Kidney (tissue), 14 donors: ENCODE results near the gene EVI5L. TPM values are rescaled to one million over a fixed set of nuclear protein-coding genes. Genes with fewer than 3 reads are reported as not detected.

Source experiments
- DNase-seq, 5 donors: peaks; one replicate each; pipeline ENCODE4 v3.0.0-alpha.2; 2013 to 2020
- FAIRE-seq: peaks from 2 replicates; lab custom pipeline; 2012; peaks lifted over from hg19 to GRCh38; lab: Jason Lieb, UNC
- H3K27ac ChIP-seq, 2 donors: one replicate each; pipeline ENCODE4 v1.7.0; 2013; ENCODE audit warnings: low read depth in 2 of 2, low read length in 2 of 2, inconsistent platforms in 1 of 2
- H3K27me3 ChIP-seq: one replicate; pipeline ENCODE4 v1.7.1; 2013; ENCODE audit warnings: low read length, inconsistent platforms; ENCODE audit not compliant: control insufficient read depth, insufficient read depth
- H3K36me3 ChIP-seq, 3 donors: one replicate each; pipeline versions ENCODE4 v1.7.0 to v1.7.1; 2013; ENCODE audit warnings: low read length in 3 of 3, control low read depth in 1 of 3, inconsistent platforms in 1 of 3; ENCODE audit not compliant: insufficient read depth in 3 of 3, control insufficient read depth in 2 of 3
- H3K4me1 ChIP-seq, 3 donors: one replicate each; pipeline versions ENCODE4 v1.7.0 to v1.7.1; 2013; ENCODE audit warnings: low read length in 3 of 3, inconsistent platforms in 1 of 3, low read depth in 1 of 3; ENCODE audit not compliant: control insufficient read depth in 2 of 3, insufficient read depth in 2 of 3
- H3K4me3 ChIP-seq, 3 donors: one replicate each; pipeline versions ENCODE4 v1.7.0 to v1.8.1; 2013; ENCODE audit warnings: low read length in 3 of 3, control low read depth in 1 of 3, inconsistent platforms in 1 of 3
- H3K9ac ChIP-seq, 3 donors: one replicate each; pipeline versions ENCODE4 v1.7.0 to v1.7.1; 2013; ENCODE audit warnings: low read length in 3 of 3, control low read depth in 1 of 3, inconsistent platforms in 1 of 3
- H3K9me3 ChIP-seq, 3 donors: one replicate each; pipeline versions ENCODE4 v1.7.0 to v1.7.1; 2013; ENCODE audit warnings: low read length in 3 of 3, control low read depth in 1 of 3, inconsistent platforms in 1 of 3; ENCODE audit not compliant: control insufficient read depth in 2 of 3, insufficient read depth in 1 of 3
- intact Hi-C: fragments of 100-400 bp; cut with DNase I; formaldehyde crosslinking; loops from one replicate; pipeline ENCODE4 v1.11.1; 2022
- polyA plus RNA-seq: library from polyadenylated mRNA; stranded (reverse); fragments of 350-450 nt; fragmentation: Illumina TruSeq; extraction: RNeasy Lipid Tissue Mini Kit (QIAGEN cat#74804); gene quantifications from one replicate; pipeline ENCODE4 v1.2.3, GENCODE V29; 2014; ENCODE audit warnings: low read depth, low replicate concordance; ENCODE audit not compliant: insufficient read depth
- total RNA-seq: library from RNA; stranded (reverse); fragmentation: NEBNext Ultra II Directional; extraction: Animal tissue kit (Norgen Biotek cat#: 25700); gene quantifications from one replicate; pipeline ENCODE4 v1.2.1, GENCODE V29; 2021
- TF ChIP-seq, protein P1 (sequence below): IDR thresholded peaks from 3 replicates; pipeline ENCODE4 v1.5.1; 2012; ENCODE audit warnings: mild to moderate bottlenecking, moderate library complexity, borderline replicate concordance; ENCODE audit not compliant: insufficient read depth; ENCODE audit errors: extremely low read depth
- donor health status: control.
- donor health status: control.
- donor health status: control.
- donor health status: control.
- donor health status: control.
- donor health status: DM: yes; HTN: yes; CAD: no.
- donor health status: Normal renal cell carcinoma (clear cell type).

EVI5L gene
- total and polyA plus RNA-seq, 2 donors from 2014 or later, result 14.5 to 15.9 TPM

DNA sequence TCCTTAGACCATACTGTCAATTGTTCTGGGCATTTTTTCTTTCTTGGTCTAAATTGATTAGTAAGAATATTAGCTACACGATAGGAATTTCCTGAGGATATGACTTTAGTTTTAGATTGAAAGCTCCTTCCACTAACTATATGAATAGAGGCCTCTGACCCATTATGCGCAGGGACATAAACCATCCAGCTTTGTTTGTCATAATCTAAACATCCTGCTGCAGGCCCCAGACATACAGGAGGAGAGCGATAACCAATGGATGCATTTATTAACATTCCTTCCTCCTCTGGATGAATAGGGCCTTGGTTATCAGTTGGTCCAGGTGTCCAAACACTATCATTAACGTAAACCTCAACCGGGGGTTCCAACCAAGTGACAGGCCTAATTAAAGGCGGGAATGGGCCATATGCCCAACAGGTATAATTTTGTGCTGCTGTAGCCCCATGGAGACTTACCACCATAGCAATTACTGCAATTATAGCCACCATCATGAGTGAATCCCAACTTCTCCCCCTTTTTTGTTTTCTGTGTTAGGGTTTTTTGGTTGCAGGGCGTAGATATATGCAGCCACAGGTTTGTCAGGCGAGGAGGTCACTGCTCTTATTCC lies 34.4 kb upstream of the EVI5L start:
- H3K9me3 ChIP-seq, result no peaks in the 10 kb centered on the region
- TF ChIP-seq, protein P1, sequence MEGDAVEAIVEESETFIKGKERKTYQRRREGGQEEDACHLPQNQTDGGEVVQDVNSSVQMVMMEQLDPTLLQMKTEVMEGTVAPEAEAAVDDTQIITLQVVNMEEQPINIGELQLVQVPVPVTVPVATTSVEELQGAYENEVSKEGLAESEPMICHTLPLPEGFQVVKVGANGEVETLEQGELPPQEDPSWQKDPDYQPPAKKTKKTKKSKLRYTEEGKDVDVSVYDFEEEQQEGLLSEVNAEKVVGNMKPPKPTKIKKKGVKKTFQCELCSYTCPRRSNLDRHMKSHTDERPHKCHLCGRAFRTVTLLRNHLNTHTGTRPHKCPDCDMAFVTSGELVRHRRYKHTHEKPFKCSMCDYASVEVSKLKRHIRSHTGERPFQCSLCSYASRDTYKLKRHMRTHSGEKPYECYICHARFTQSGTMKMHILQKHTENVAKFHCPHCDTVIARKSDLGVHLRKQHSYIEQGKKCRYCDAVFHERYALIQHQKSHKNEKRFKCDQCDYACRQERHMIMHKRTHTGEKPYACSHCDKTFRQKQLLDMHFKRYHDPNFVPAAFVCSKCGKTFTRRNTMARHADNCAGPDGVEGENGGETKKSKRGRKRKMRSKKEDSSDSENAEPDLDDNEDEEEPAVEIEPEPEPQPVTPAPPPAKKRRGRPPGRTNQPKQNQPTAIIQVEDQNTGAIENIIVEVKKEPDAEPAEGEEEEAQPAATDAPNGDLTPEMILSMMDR, result no peak
- no peaks in the 10 kb centered on the region for H3K36me3 ChIP-seq
- no peaks in the 10 kb centered on the region for H3K4me1 ChIP-seq
- DNase-seq (no peak), FAIRE-seq (no peak)
- H3K4me3 ChIP-seq, result no peak overlapping the region
- no peak overlapping the region for H3K9ac ChIP-seq
- no peak overlapping the region for H3K27ac ChIP-seq
- intact Hi-C loops, result no loop called here
- H3K27me3 ChIP-seq, result no peaks in the 10 kb centered on the region

DNA sequence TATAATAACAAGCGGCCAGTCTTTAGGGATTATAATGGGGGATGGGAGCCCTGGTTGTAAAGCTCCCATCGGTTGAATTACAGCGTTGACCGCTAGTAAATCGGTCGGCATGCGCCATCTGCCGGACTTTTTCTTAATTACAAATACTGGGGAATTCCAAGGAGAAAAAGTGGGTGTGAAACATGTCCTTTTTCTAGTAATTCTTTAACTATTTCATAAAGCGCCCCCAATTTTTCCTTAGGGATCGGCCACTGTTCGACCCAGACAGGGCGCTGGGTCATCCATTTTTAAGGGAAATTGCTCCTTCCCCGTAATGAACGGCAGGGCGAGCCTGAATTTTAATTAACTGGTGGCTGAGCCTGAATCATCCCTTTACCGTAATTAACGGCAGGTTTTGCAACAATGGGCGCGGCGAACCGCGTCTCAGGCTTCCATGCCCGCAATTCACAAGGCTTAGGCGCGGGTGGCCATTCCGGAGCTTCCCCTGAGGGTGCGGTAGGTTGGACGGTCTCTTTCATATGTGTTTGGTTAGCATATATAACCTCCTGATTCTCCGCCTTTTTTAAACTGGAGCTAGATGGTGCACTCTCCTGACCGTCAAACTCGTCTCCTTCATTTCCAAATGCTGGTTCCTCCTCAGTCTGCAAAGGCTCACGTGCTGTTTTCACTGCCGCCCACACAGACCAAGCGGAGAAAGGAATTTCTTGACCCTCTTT lies 30.2 kb upstream of the EVI5L start:
- Histone ChIP-seq H3K4me3 (no peak overlapping the region), H3K27me3 (no peaks in the 10 kb centered on the region), H3K9me3 (peaks cover 0 to 2% (median 0%) of the 10 kb centered on the region in 3 donors), H3K4me1 (no peaks in the 10 kb centered on the region), H3K36me3 (no peaks in the 10 kb centered on the region), H3K27ac (no peak overlapping the region), H3K9ac (peak overlapping the region in 1 of 3 donors; percentile 19)
- TF ChIP-seq, protein P1, result peak; percentile 65
- DNase-seq, result peak; percentile 80 to 93 (median 84)
- FAIRE-seq, result peak; percentile 88
- intact Hi-C loops, result no loop called here

DNA sequence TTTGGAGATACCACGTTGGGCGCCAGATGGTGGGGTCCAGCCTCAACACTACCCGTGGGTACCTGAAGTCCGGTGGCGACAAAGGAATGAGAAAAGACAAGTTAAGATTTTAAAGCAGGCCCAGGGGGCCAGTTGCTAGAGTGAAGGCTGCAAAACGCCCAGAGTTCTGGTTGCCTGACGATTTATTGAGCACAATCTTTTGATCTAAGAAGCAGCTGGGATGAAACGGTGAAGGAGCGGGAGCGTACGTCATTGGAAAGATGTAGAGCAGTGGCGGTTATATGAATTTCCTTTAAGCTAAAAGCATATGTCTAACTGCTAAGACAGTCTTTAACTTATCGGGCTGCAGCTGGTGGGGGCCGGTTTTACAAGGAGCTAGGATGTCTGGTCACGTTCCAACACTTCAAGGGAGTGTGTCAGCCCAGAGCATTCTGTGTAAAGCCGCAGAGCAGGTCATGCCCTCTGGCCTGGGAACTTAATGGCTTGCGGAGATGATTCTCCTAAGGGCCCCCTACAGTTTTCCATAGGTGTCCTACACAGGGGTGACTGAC lies 28.9 kb upstream of the EVI5L start:
- TF ChIP-seq, protein P1, result no peak
- no peak overlapping the region for H3K27ac ChIP-seq
- H3K9me3 ChIP-seq, result peaks cover 0 to 2% (median 0%) of the 10 kb centered on the region in 3 donors
- no peaks in the 10 kb centered on the region for H3K4me1 ChIP-seq
- no peak for FAIRE-seq
- no peak overlapping the region for H3K9ac ChIP-seq
- no peaks in the 10 kb centered on the region for H3K36me3 ChIP-seq
- no peak for DNase-seq
- no peak overlapping the region for H3K4me3 ChIP-seq
- intact Hi-C loops, result no loop called here
- H3K27me3 ChIP-seq, result no peaks in the 10 kb centered on the region
